Muscle of back (tissue), 11 donors: ENCODE data around the gene AP3B1. TPM values are rescaled to one million over a fixed set of nuclear protein-coding genes. Genes with fewer than 3 reads are reported as not detected.

Experiments used
- DNase-seq, 3 donors: peaks; one replicate each; pipeline versions ENCODE4 v3.0.0 to v3.0.0-alpha.2; 2013
- polyA plus RNA-seq, 10 donors: library from polyadenylated mRNA; unstranded; fragments of 120-200 nt; gene quantifications; one replicate each; pipeline ENCODE4 v1.2.1, GENCODE V29; 2013; ENCODE audit not compliant: insufficient read length in 10 of 10

Gene AP3B1
- polyA plus RNA-seq, 10 donors = 33.2 to 46.3 (median 35.7) TPM

- DNase-seq = no peak
These were observed 2.8 kb downstream of the AP3B1 start for GRCh38 chr5:78291687-78292086.

DNA sequence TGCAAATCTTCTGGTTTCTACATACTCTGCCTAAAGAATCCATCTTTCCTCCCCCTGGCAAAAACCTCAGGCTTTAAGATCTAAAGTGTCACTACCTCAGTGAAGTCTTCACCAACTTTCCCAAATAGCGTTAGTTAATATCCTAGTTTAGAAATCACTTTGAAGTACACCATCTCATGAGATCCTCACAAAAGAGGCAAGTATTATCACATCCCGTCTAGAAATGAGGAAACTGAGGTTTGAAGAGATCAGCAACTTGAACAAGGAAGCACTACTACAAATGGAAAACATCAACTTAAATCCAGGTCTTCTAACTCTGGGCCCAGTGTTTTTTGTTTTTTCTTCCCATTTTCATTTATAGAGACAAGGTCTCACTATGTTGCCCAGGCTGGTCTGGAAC, 4.6 kb downstream of the AP3B1 start:
- no peak for DNase-seq

DNA sequence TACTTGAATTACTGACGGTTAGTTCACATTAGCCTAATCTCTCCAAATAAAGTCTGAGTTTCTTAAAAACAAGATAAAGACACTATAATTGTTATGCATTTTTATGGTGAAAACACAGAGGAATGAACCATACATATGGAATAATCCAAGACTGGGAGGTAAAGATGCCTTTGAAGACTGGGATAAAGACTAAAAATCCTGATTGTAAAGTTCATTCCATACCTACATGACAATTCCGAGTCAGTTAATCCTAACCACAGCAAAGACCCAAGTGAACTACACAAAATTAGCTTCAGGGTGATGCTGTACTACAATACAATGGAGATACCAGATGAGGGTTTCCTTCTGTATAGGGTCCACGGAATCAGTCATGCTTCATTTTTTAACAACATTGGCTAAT, 6.3 kb downstream of the AP3B1 start:
- DNase-seq = no peak

DNA sequence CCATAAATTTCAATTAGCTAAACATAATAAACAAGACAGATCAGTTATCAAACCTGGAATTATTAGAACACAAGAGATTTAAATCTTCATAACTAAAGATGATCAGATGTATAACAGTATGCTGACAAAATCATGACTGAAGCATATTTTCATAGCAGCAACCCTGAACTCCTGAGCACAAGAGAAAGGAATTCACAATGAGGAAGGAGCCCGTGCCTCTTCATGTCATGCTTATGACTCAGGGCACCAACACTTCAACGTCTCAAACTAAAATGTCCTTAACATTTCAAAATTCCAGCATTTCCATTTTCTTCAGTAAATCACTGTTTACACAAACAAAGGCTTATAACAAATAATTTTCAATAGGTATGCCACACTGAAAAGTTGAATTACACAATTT, 6.7 kb downstream of the AP3B1 start:
- peak in 1 of 3 donors; percentile 47 for DNase-seq

- DNase-seq = no peak
These were observed 7.3 kb downstream of the AP3B1 start for GRCh38 chr5:78287169-78287568.

- no peak for DNase-seq
These were observed 8.2 kb downstream of the AP3B1 start for GRCh38 chr5:78286290-78286689.

GRCh38 chr5:78283802-78284201, 10.7 kb downstream of the AP3B1 start:
- DNase-seq = no peak

GRCh38 chr5:78283105-78283504, 11.4 kb downstream of the AP3B1 start:
- DNase-seq = no peak

- peak in 1 of 3 donors; percentile 34 for DNase-seq
These were observed 14.2 kb downstream of the AP3B1 start for GRCh38 chr5:78280261-78280660.

GRCh38 chr5:78279194-78279593, 15.3 kb downstream of the AP3B1 start:
- no peak for DNase-seq

DNA sequence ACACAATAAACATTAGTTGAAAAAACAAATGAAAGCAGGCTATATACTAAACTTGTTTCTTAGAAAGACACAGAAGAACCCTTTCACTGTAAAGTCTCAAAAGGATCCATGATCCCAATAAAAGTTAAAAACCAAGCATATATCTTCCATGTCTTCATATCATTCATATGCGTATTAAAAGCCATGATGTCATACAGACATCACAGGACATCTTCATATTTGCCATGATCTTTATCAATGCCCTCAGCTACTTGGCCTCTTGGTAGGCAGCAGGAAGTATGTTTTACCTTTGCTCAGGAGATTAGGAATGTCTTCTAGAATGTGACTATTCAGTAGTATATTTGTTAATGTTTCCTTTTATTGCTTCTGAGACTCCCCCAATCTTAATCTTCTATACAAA, 16.8 kb downstream of the AP3B1 start:
- no peak for DNase-seq

DNA sequence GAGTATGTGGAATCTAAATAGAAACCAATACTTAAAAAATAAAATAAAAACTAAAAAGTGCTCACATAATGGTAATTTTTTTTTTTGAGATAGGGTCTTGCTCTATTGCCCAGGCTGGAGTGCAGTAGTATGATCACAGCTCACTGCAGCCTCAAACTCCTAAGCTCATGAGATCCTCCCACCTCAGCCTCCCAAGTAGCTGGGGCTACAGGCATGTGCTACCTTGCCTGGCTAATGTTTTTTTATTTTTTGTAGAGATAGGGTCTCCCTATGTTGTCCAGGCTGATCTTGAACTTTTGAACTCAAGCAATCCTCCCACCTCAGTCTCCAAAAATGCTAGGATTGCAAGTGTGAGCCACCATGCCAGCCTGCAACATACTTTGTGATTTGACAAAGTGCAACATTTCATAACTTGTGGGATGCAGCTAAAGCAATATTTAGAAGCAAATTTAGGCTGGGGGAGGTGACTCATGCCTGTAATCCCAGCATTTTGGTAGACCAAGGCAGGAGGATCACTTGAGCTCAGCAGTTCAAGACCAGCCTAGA, 18.4 kb downstream of the AP3B1 start:
- DNase-seq = no peak

DNA sequence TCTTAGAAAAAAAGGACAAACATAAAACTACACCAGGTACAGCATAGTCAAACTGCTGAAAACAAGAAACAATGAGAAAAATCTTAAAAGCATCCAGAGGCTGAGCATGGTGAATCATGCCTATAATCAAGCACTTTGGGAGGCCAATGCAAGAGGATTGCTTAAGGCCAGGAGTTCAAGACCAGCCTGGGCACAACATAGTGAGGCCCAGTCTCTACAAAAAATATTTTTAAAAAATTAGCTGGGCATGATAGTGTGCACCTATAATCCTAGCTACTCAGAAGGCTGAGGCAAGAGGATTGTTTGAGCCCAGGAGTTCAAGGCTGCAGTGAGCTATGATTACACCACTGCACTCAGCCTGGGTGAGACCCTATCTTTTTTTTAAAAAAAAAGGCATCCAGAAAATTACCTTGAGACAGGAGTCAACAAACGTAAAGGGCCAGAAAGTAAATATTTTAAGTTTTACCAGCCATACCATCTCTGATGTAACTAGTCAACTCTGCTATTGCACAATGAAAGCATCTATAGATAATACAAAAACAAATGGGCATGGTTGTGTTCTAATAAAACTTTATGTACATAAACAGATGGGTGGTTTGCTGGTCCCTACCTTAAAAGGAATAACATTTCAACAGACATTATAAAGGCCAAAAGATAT, 19.8 kb downstream of the AP3B1 start:
- DNase-seq = no peak

- no peak for DNase-seq
These were observed 21.1 kb downstream of the AP3B1 start for GRCh38 chr5:78273436-78273835.

DNA sequence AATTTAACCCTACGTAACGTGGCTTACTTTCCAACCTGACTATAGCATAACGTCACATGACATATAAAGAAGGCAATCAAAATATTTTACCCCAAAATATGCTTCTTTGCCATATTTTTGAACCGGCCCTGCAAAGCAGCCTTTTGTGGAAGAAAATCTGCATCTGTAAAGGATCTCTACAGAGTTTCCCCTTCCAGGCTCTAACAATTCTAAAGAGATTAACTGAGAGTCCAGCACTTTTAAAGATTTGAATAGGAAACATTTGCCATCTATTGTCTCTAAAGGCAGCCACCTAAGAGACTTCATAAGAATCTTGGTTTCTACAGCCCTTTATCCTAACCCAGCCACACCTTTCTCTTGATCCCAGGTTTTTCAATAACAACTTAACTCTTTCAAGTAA, 22.7 kb downstream of the AP3B1 start:
- no peak for DNase-seq

GRCh38 chr5:78269088-78269703, 25.3 kb downstream of the AP3B1 start:
- peak in 1 of 3 donors; percentile 24 for DNase-seq

GRCh38 chr5:78268356-78268755, 26.1 kb downstream of the AP3B1 start:
- peak in 2 of 3 donors; percentile 4 to 14 for DNase-seq

DNA sequence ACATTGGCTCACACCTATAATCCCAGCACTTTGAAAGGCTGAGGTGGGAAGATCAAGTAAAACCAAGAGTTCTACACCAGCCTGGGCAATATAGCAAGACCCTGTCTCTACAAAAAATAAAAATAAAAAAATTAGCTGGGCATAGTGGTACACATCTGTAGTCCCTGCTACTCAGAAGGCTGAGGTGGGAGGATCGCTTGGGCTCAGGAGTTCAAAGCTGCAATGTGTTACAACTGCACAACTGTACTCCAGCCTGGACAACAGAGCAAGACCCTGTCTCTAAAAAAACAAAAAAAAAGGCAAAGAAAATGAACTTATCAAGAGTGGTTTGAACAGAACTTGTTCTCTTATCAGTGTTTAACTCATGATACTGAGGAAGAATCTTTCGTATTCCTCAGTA, 29.3 kb downstream of the AP3B1 start:
- no peak for DNase-seq

GRCh38 chr5:78264600-78264999, 29.9 kb downstream of the AP3B1 start:
- no peak for DNase-seq

DNA sequence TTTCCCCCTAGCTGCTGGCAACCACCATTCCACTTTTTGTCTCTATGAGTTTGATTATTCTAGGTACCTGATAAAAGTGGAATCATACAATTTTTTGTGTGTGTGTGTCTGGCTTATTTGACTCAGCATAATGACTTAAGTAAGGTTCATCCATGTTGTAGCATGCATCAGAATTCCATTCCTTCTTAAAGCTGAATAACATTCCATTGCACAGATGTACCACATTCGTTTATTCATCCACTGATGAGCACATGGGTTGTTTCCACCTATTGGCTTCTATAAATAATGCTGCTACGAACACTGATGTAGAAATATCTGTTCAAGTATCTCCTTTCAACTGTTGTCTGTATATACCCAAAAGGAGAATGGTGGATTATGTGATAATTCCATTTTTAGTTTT, 33.7 kb downstream of the AP3B1 start:
- no peak for DNase-seq

DNA sequence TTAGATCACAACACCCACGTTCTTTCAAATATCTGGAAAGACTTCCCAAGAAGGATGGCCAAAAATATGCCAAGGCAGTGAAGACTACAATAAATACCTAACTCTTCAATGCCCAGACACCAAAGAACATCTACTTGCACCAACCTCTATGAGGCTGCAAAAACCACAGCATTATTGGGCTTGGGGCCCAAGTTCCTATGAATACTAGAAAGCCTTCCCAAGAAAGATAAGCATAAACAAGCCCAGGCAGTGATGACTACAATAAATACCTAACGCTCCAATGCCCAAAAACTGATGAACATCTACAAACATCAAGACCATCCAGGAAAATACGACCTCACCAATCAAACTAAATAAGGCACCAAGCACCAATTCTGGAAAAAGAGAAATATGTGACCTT, 41.3 kb downstream of the AP3B1 start:
- no peak for DNase-seq

DNA sequence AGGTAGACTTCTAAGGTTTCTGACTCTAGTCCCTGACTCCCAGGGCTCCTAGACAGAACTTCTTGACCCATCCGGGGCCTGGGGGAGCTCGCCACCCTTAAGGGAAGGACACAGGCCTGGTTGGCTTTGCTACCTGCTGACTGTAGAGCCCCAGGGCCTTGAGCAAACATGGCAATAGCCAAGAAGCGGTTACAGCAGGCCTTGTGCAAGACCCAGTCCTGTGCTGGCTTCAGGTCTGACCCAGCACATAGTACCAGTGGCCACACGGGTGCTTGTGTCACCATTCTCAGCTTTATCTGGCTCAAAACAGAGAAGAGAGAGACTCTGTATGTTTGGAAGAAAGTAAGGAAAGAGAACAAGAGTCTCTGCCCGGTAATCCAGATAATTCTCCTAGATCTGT, 41.8 kb downstream of the AP3B1 start:
- no peak for DNase-seq

GRCh38 chr5:78251663-78252284, 42.7 kb downstream of the AP3B1 start:
- DNase-seq = no peak
